Osteoblast (primary cell): ENCODE measurements around the gene KIF17. TPM values are rescaled to one million over a fixed set of nuclear protein-coding genes. Genes with fewer than 3 reads are reported as not detected.

ENCODE experiments used
- DNase-seq: peaks from one replicate; pipeline ENCODE4 v3.0.0; 2011; ENCODE audit warnings: low spot score, mixed read lengths; ENCODE audit not compliant: insufficient read length; ENCODE audit errors: missing footprints
- H2AFZ ChIP-seq: 2 replicates; pipeline ENCODE4 v1.6.0; 2011; ENCODE audit warnings: mild to moderate bottlenecking, low read length
- H3K27ac ChIP-seq: 2 replicates; pipeline ENCODE4 v1.5.1; 2011; ENCODE audit warnings: mild to moderate bottlenecking, low read depth, low read length, moderate library complexity
- H3K27me3 ChIP-seq: 2 replicates; pipeline ENCODE4 v1.6.0; 2012; ENCODE audit warnings: mild to moderate bottlenecking, control low read depth, inconsistent platforms, low read length, moderate library complexity; ENCODE audit not compliant: insufficient read depth
- H3K36me3 ChIP-seq: 2 replicates; pipeline ENCODE4 v1.5.1; 2011; ENCODE audit warnings: mild to moderate bottlenecking, low read length, control low read depth, moderate library complexity; ENCODE audit not compliant: insufficient read depth
- H3K4me1 ChIP-seq: 2 replicates; pipeline ENCODE4 v1.5.1; 2011; ENCODE audit warnings: mild to moderate bottlenecking, low read length, control low read depth, moderate library complexity; ENCODE audit not compliant: insufficient read depth
- H3K4me2 ChIP-seq: 2 replicates; pipeline ENCODE4 v1.6.0; 2011; ENCODE audit warnings: mild to moderate bottlenecking, low read length; ENCODE audit not compliant: insufficient read depth
- H3K4me3 ChIP-seq: fragments of 200-600 bp; sonication (generic); 3 replicates; pipeline ENCODE4 v1.5.1; 2012; ENCODE audit warnings: mild to moderate bottlenecking, low read length, inconsistent platforms; ENCODE audit not compliant: insufficient read depth
- H3K79me2 ChIP-seq: 2 replicates; pipeline ENCODE4 v1.6.0; 2012; ENCODE audit warnings: mild to moderate bottlenecking, low read length, control low read depth, inconsistent platforms; ENCODE audit not compliant: insufficient read depth
- H3K9me3 ChIP-seq: 2 replicates; pipeline ENCODE4 v1.5.1; 2011; ENCODE audit warnings: low read depth, low read length, control low read depth
- H4K20me1 ChIP-seq: 2 replicates; pipeline ENCODE4 v1.6.0; 2012; ENCODE audit warnings: mild to moderate bottlenecking, low read length, control low read depth; ENCODE audit not compliant: insufficient read depth
- CTCF ChIP-seq: IDR thresholded peaks from 2 replicates; pipeline ENCODE4 v1.5.1; 2011; ENCODE audit warnings: mild to moderate bottlenecking, low read depth, low read length, moderate library complexity; ENCODE audit errors: extremely low read depth
- total RNA-seq: library from RNA; depleted of rRNA; stranded (reverse); fragments of >200 nt; gene quantifications from 2 replicates; pipeline ENCODE4 v1.2.3, GENCODE V29; 2012

KIF17 gene
- total RNA-seq, 1 donor: 0.36 TPM

- DNase-seq: no peak
- H3K4me3 ChIP-seq: no peak overlapping the region
Observed at GRCh38 chr1:20630729-20631128, 87.1 kb downstream of the KIF17 start.

GRCh38 chr1:20626524-20626923 lies 91.3 kb downstream of the KIF17 start:
- Histone ChIP-seq H3K36me3 (no peaks in the 10 kb centered on the region), H2AFZ (no peak overlapping the region), H3K27me3 (no peaks in the 10 kb centered on the region), H3K4me3 (no peak overlapping the region), H3K4me1 (no peaks in the 10 kb centered on the region), H3K4me2 (no peak overlapping the region), H4K20me1 (no peaks in the 10 kb centered on the region), H3K27ac (no peak overlapping the region), H3K79me2 (no peaks in the 10 kb centered on the region), H3K9me3 (no peaks in the 10 kb centered on the region)
- DNase-seq: peak; percentile 76
- no peak for TF ChIP-seq CTCF

More at GRCh38 chr1:20630729-20631128, 87.1 kb downstream of the KIF17 start:
- H3K79me2 ChIP-seq: peaks cover 14% of the 10 kb centered on the region
- peaks cover 17% of the 10 kb centered on the region for H3K4me1 ChIP-seq
- no peak overlapping the region for H2AFZ ChIP-seq
- H4K20me1 ChIP-seq: peaks cover 11% of the 10 kb centered on the region
- no peak overlapping the region for H3K4me2 ChIP-seq
- TF ChIP-seq CTCF: no peak
- no peaks in the 10 kb centered on the region for H3K9me3 ChIP-seq
- no peaks in the 10 kb centered on the region for H3K36me3 ChIP-seq
- no peak overlapping the region for H3K27ac ChIP-seq
- H3K27me3 ChIP-seq: no peaks in the 10 kb centered on the region

- Histone ChIP-seq H2AFZ (no peak overlapping the region), H3K4me2 (no peak overlapping the region), H3K27ac (no peak overlapping the region), H3K4me1 (no peaks in the 10 kb centered on the region), H3K36me3 (no peaks in the 10 kb centered on the region), H3K27me3 (no peaks in the 10 kb centered on the region), H3K79me2 (no peaks in the 10 kb centered on the region), H3K4me3 (no peak overlapping the region), H4K20me1 (no peaks in the 10 kb centered on the region), H3K9me3 (no peaks in the 10 kb centered on the region)
- DNase-seq: no peak
- no peak for TF ChIP-seq CTCF
Observed at GRCh38 chr1:20626098-20626427, 91.7 kb downstream of the KIF17 start.

- TF ChIP-seq CTCF: no peak
- Histone ChIP-seq H3K36me3 (no peaks in the 10 kb centered on the region), H3K4me1 (no peaks in the 10 kb centered on the region), H2AFZ (no peak overlapping the region), H3K4me3 (no peak overlapping the region), H4K20me1 (no peaks in the 10 kb centered on the region), H3K27ac (no peak overlapping the region), H3K79me2 (no peaks in the 10 kb centered on the region), H3K27me3 (no peaks in the 10 kb centered on the region), H3K4me2 (no peak overlapping the region), H3K9me3 (no peaks in the 10 kb centered on the region)
- no peak for DNase-seq
Observed at GRCh38 chr1:20625176-20626097, 92.4 kb downstream of the KIF17 start.
